ENCODE measurements around the gene PDE7B.

The PDE7B gene

DNA sequence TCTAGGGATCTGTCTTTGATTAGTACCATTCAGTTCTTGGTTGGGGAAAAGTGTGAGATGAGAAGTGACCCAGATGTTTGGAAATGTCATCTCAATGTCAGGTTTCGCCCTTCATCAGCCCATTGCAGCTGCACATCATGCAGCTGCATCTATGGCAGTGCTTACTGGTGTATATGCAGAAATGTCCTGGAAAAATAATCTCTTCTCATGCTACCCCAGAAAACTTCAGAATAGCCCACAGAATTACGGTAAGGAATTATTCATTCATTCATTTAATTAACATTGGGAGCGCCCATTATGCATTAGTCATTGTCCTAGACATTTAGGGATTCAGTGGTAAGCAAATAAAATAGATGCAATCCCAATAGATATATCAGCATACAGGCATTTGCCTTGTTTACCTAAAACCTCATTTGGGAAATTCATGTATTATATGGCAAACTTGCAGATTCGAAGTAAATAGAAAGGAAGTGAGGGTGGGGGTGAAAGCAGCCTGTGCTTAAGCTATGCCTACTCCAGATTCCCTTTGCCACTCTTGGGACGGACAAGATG, 89.2 kb downstream of the PDE7B start:
- DNase-seq (ENCODE audit: low read depth), result no peak

GRCh38 chr6:135941275-135942025, 89.9 kb downstream of the PDE7B start:
- DNase-seq (ENCODE audit: low read depth), result peak; percentile 69
- H3K4me3 ChIP-seq (ENCODE audit: low read length), result no peak overlapping the region

More for the DNA sequence above, 89.2 kb downstream of the PDE7B start:
- TF ChIP-seq, protein P1, sequence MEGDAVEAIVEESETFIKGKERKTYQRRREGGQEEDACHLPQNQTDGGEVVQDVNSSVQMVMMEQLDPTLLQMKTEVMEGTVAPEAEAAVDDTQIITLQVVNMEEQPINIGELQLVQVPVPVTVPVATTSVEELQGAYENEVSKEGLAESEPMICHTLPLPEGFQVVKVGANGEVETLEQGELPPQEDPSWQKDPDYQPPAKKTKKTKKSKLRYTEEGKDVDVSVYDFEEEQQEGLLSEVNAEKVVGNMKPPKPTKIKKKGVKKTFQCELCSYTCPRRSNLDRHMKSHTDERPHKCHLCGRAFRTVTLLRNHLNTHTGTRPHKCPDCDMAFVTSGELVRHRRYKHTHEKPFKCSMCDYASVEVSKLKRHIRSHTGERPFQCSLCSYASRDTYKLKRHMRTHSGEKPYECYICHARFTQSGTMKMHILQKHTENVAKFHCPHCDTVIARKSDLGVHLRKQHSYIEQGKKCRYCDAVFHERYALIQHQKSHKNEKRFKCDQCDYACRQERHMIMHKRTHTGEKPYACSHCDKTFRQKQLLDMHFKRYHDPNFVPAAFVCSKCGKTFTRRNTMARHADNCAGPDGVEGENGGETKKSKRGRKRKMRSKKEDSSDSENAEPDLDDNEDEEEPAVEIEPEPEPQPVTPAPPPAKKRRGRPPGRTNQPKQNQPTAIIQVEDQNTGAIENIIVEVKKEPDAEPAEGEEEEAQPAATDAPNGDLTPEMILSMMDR (conservative IDR thresholded peaks at IDR 0.05; ENCODE audit: low read length), result no peak
- no peak overlapping the region for H3K4me3 ChIP-seq (ENCODE audit: low read length)

DNA sequence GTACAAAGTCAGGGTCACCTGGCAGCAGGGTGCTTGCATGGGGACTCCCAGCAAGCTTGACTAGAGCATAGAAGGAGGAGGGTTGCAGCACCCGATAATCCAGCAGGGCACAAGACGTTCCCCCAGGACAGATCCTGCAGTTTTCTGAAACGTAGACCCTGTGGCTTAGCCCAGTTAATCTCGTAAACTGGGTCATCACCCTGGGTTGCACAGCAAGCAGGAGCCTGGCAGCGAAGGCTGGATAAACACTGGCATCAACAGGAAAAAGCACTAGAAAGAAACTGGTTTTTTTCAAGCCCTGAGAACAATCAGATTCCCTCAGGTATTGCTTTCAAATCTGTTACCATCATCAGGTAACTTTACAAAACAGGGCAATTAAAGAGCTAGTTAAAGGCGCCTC, 92.6 kb downstream of the PDE7B start:
- H3K4me3 ChIP-seq (ENCODE audit: low read length), result no peak overlapping the region
- TF ChIP-seq, protein P1 (conservative IDR thresholded peaks at IDR 0.05; ENCODE audit: low read length), result no peak
- no peak for DNase-seq (ENCODE audit: low read depth)

More at GRCh38 chr6:135941275-135942025, 89.9 kb downstream of the PDE7B start:
- TF ChIP-seq, protein P1 (conservative IDR thresholded peaks at IDR 0.05; ENCODE audit: low read length), result no peak

GRCh38 chr6:135946674-135947073, 95.2 kb downstream of the PDE7B start:
- TF ChIP-seq, protein P1 (conservative IDR thresholded peaks at IDR 0.05; ENCODE audit: low read length), result no peak
- no peak overlapping the region for H3K4me3 ChIP-seq (ENCODE audit: low read length)
- no peak for DNase-seq (ENCODE audit: low read depth)

DNA sequence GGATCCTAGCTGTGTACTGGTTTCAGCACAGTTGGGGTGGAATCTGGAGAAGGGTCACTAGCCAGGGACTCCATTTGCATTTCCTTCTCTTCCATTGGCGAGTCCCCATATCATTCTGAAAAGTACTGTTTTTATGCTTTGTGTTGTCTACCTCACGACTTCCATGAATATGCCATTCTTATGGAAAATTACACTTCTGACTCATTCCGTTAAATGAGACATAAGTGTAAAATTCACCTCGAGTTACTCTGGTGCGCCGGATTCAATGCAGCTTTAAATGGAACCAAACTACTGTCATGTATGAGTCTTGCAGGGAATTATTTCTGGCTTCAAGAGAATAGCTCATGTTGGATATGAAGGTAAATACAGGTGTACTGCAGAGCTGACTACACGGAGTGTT, 99.2 kb downstream of the PDE7B start:
- TF ChIP-seq, protein P1 (conservative IDR thresholded peaks at IDR 0.05; ENCODE audit: low read length), result no peak
- H3K4me3 ChIP-seq (ENCODE audit: low read length), result no peak overlapping the region
- DNase-seq (ENCODE audit: low read depth), result no peak

GRCh38 chr6:135951169-135951568, 99.7 kb downstream of the PDE7B start:
- no peak for DNase-seq (ENCODE audit: low read depth)
- no peak overlapping the region for H3K4me3 ChIP-seq (ENCODE audit: low read length)
- TF ChIP-seq, protein P1 (conservative IDR thresholded peaks at IDR 0.05; ENCODE audit: low read length), result no peak

DNA sequence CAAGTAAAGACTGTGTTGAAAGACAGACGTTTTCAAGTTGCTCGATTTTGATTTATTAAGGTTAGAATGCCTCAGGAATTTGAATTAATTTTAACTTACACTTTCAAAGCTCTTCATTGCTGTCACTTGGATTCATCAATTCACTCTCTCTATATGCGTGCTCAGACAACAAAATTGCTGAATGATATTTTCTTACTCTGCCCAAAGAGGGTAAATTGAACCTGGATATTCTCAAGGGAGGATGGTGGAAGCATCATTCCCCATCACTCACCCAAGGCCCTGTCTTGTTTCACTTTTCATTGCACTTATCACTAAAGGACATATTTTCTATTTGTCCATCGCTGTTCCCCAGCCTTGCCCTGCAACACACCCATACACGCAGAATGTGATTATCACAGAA, 102.3 kb downstream of the PDE7B start:
- H3K4me3 ChIP-seq (ENCODE audit: low read length), result no peak overlapping the region
- TF ChIP-seq, protein P1 (conservative IDR thresholded peaks at IDR 0.05; ENCODE audit: low read length), result no peak
- DNase-seq (ENCODE audit: low read depth), result no peak

Data from AG10803 (cell line).